Inflammatory macrophage treated with lipopolysaccharide for 4 hours (primary cell): ENCODE results near the gene SYT9.

Source experiments
- DNase-seq: peaks from one replicate; pipeline ENCODE4 v3.0.0-alpha.2; 2020

Gene SYT9

DNA sequence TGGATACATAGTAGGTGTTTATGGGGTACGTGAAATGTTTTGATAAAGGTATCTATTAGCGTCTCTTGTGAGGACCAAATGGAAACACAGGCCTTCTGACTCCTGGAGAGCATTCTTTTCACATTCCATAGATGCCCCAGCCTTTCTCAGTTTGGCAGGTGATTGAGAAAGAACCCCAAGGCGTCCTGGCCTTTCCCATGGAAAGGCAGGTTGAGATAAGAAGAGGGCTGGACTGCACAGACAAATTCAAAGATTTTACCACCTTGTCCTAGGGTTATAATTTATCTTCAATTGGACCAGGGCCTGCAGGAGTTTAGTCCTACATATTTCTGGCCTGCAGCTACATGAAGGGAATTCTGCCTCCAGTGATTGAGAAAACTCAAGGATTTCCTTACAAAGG lies 232.9 kb downstream of the SYT9 start:
- DNase-seq = no peak

DNA sequence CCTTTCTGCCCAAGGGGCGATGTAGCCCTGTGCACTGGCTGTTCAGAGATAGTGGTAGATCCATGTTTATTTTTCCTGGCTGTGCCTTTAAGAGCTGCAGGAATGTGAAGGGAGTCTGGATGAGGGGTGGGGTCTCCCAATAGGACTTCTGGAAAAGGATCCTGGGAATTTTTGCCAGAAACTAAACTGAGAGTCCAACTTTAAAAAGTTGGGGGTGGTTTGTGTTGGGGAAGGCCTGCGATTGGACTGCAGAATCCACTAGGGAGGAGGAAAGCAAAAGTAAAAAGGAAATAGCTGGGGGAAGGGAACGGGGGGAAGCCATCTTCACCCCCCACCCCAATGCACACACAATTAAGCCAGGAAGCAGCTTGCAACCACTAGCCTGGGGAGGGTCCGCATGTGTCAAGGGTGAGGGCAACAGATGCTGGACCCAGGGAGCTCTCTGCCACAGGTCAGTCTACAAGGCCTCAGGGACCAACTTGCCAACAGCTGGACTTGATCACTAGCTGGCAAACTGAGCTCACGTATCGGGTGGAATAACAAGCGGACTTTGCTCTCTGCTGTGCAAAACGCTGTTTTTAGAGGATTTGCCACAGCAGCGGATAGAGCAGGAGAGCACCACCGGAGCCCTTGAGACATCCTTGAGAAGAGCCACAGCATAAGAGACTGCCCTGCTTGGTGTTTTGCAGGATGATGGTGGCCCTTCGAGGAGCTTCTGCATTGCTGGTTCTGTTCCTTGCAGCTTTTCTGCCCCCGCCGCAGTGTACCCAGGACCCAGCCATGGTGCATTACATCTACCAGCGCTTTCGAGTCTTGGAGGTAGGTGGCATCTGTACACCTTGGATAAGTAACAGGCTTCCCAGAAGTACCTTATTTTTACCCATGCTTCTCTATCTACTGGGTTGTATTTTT lies 233.7 kb downstream of the SYT9 start, which contains the start of gene OLFML1:
Gene OLFML1, plus strand, starts transcription at position 321 of the 912 bp plus-strand sequence. Its CDS starts 370 bp downstream, at position 691.
- DNase-seq = no peak

DNA sequence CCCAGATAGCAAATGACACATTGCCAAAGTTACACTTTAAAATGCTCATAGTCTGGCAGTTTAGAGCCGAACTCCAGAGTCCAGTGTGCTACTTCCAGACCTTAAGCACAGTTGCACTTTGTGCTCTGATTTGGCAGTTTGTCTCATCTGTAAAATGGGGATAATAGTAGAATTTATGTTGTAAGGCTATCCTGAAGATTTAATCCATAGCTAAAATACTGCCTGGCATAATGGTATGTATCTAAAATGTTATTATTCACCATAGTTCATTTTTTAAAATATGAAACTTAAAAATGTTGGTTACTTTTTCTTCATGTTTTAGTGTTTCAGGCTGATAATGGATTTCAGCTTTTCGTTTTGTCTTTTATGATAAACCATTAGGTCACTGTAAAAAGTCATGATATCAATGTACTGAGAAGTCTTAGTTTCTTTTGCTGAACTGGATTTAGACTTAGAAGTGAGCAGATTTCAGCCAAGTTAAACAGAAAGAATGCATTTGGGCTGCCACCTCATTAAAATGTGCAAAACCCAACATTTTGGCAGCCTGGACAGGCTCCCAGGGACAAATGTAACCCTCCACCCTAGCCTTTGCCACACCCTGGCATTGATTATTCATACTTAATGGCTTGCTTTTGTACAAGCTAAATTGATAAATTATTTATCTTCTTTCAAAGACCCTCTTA lies 234.5 kb downstream of the SYT9 start:
- no peak for DNase-seq

DNA sequence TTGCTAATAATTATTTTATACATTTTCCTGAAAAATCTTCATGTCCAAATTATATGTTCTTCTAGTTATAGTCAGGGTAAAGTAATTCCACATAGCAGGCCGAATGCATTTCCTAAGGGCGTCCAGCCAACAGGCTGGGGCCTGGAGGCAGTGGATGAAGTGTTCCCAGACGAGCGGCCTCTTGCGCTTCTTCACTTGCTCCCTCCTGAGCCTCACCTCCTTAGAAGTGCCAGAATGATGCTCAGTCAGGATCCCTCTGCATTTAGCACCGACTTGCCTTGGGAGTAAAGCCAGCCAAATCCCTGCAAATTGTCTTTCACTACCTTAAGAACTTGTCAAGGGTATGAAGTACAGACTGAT lies 235.1 kb downstream of the SYT9 start:
- DNase-seq = no peak

DNA sequence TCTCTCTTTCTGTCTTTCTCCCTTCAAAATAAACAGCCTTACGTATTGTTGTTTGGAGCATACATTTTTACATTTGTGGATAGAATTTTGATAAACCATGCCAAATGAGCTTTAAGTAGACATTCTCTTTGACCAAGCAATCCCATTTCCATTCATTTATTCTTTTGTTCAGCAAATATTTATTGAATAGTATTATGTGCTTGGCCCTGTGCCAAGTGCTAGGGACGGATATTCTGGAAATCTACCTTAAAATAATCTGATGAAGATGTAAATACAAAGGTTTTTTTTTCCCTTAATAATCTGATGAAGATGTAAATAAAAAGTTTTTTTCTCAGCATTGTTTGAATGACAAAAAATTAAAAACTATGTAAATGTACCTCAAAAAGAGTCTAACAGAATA lies 235.7 kb downstream of the SYT9 start:
- DNase-seq = no peak

DNA sequence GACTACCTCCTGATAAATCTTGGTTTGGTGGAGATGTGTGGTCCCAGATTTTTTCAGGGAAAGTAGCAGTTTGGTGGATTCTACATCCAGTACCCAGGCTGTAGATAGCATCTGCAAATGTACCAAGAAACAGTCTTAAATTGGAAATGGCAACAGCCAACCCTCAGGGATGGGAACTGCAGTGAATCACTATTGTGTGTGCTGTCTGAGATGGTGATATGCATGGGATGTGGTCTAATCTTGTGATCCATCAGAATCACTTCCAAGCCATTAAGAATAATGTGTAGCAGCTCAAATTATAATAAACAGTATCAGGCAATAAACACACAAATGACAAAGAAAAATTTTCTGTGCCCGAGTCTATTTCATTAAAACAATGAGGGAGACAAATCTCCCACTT lies 237.0 kb downstream of the SYT9 start:
- DNase-seq = no peak

DNA sequence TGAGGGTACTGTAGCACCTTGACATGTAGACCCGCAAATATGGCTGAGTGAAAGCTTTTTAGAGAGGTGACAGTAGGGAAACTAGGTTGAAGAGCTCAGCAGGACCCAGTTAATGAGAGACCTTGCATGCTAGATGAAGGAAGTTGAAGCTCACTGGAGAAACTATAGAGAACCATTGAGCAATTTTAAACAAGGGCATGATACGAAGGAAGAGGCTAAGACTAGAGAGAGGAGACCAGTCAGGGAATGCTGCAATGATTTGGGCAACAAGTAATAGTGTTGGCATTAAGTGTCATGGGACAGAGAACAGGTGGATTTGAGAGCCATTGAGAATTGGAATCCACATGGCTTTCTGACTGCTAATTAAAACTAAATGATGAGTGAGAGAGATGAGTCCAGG lies 237.7 kb downstream of the SYT9 start:
- DNase-seq = peak; percentile 42

DNA sequence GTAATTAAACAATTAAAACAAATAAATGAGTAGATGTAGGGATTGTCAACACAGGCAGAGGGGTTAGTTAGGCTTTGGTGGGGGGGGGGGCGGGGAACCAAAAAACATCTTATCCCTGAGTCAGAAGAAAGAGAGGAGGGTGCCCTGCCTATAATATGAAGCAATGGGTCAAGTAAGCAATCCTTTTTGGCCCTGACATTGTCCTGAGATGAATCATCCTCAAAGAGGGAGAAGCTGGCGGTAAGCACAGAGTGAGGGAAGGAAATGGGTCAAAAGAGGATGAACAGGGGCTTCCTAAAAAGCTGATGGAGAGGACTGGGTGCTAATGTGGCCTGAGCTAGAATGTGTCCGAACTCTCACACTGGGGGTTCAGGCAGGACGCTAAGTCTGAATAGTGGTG lies 238.3 kb downstream of the SYT9 start:
- peak; percentile 55 for DNase-seq

DNA sequence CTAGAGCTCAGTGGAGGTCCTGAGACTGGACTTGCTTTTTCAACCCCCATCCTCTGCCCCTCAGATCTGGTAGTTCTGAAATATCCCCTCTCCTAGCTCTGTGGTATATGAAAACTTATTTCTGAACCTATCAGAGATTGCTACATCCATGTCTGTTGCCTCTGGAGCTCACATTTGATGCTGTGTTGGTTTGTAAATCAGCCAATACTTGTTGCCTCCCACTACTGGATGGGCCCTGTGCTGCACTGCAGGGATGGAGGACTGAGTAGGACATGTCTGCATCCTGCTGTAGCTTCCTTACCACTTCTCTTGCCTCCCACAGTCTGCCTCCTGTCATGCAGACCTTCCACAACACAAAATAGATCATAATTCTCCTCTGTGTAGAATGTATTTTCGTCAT lies 238.8 kb downstream of the SYT9 start:
- no peak for DNase-seq

DNA sequence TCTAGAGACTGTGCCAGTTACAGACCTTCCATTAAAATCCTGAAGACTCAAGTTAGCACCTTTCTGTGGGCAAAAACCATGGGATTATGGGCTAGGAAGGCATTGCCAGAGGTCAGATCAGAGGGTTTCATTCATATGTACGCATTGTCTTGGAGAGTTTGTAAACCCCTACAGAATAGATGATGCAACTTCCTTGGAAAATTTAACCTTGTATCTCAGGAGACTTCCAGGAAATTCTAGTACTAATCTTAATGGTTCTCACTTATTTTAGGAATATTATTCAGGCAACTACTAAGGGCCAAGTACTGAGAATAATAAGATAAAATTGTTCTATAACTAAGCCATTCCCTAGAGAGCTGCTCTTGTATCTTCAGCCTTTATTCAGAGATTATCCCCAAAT lies 240.5 kb downstream of the SYT9 start:
- no peak for DNase-seq

DNA sequence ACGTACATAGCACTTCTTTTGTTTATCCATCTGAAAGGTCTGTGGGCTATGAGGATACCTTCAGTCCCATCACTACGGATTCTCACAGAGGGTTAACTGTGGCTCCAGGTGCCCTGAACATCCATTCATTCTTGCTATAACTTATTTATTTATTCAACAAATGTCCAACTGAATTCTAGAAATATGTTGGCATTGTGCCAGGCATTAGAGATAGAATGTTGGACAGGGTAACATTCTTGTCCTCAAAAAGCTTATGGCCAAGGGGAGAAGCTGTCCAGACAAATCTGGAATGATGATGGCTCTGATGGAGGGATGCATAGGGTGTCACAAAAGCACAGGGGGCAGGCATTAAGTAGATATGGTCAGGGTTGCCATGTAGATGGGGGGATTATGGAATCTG lies 242.0 kb downstream of the SYT9 start:
- no peak for DNase-seq

DNA sequence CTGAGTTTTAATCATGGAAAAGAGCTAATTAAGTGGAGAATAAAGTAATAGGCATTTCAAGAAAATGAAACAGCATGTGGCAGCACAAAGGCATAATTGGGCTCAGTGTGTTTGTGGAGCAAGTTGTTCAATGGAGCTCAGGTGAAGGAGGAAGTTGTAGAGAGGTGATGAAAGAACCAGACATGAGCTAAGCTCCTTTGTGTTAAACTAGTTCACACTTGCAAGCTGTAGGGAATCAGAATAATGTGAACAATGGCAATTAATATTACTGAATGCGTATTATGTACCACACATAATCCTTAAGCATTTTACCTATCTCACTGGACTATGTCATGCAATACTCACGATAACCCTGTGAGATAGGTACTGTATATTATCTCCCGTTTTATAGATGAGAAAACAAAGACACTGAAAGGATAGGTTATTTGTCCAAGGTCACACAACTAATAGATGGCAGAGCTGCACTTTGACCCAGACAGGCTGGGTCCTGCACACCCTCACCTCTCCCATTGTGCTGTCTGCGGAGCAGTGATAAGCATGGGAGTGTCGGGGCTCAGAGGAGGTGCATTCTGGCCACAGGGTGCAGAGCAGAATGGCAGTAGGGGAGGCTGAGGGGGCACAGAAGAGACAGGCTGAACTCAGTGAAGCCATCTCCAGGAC lies 242.5 kb downstream of the SYT9 start:
- no peak for DNase-seq

DNA sequence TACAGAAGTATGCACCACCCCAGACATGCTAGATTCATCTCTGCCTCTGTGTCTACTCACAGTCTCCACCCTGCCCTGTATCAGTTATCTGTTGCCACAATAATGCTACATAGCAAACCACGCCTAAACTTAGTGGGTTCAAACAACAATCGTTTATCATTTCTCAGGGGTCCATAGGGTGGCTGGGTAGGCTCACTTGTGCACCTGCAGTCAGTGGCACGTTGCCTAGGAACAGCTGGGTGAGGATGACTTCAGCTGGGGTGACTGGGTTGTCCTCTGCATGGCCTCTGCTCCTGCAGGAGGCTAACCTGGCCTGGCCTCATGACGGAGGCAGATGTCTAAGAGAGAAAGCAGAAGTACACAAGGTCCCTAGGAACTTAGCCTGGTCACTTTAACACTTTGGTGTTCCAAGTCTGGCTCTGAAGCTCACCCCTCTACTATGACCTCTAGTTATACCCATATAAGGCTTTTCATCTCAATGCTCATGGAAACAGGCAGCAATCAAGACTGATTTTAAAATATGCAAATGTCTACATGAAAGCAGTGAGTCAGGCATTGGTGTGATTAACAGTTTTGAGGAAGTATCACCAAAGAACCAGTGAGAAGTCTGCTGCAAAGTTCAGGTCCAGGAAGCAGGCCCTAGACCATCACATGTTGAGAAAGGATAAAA lies 244.3 kb downstream of the SYT9 start:
- DNase-seq = peak; percentile 85

DNA sequence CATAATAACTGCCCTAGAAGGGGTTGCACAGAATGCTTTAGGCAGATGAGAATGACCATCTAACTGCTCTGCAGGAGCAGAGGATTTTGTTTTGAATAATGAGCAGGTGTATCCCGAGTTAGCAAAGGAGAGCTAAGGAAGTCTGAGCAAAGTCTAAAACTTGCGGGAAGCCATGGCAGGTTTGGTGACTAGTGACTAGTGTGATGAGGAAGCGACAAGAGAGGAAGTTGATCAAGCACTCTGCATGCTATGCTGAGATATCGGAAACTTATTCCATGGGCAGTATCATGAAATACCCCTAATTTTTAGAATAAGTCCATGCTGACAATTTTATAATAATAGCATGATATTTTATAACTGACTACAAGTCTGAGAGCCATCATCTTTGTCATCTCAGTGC lies 246.5 kb downstream of the SYT9 start:
- DNase-seq = peak; percentile 55

DNA sequence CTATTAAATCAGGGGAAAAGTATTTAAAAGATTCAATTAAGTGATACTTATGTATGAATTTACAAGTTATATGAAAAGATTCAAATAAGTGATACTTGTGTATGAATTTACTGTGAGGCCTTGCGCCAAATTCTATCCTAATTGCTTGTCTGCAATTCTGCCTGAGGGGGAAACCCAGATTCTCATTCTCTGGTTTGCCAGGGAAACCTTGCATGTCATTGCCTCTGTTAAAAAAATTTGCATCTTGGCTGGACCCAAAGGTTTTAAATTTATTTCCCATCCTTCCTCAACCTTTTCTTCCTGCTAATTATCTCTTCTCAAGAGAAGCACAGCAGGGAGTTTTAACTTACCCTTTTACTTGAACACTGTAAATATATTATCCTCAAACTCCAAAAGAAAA lies 247.4 kb downstream of the SYT9 start:
- DNase-seq = no peak

DNA sequence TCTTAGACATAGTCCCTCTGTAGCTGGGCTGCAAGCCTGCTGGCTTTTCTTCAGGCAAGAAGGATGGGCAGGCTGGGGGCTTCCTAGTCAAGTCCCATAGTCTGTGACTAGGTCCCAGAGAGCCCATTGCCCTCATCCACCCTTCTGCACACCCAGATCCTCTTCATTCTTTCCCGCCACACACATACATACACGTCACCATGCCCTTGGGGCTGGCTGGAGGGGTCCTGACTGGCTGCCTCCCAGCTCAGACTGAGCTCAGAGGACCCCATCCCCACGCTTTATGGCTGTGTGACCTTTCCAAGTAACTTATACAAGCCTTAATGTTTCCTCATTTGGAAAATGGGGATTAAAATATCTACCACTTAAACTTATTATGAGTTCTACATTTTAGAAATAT lies 248.5 kb downstream of the SYT9 start:
- no peak for DNase-seq

DNA sequence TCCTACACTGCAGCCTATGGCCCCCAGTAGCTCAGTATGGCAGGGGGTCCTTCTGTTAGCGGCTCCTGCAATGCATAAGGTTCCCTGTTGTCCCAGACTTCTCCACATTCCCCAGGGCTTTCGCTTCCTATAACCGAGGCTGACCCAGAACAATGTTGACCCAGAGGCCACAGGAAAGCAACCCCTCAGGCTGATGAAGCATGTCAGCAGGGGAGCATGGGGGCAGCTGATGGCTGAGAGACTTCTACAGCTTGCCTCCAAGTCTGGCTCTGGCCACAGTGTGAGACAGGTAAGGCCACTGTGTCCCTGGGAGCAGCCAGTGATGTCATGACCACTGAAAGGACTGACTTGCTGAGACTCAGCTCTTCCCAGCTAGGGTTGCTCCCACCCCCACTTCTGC lies 249.5 kb downstream of the SYT9 start:
- no peak for DNase-seq

DNA sequence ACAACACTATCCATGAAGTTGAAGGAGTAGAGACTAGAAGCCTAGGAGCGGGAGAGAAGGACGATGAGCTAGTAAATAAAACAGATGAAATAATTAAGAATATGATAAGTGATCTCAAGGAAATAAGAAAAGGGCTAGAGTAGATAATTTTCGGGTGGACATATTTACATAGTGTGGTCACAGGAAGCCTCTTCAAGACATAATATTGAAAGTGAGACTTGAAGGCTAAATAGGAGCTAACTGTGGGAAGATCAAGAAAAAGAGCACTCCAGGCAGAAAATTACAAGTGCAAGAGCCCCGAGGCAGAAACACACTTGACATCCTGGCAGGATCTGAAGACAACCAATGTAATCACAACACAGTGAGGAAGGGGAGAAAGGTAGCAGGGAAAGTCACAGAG lies 250.2 kb downstream of the SYT9 start:
- no peak for DNase-seq

DNA sequence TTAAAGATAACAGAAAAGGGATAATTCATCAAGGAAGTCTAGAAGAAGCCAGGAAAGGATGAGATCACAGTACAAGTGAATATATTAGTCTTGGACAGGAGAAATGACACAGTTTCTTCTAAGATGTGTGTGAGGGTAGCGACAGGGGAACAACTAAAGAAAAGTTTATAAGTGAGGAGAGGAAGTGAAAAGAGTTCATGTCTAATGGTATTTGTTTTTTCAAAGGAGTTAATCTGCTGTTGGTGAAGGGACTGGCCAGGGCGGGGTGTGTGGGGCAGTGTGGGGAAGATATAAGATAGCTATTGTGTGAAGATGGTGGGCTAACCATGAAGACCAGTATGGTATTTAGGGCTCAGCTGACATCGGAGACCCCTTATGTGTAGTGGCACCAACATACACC lies 254.5 kb downstream of the SYT9 start:
- DNase-seq = no peak

DNA sequence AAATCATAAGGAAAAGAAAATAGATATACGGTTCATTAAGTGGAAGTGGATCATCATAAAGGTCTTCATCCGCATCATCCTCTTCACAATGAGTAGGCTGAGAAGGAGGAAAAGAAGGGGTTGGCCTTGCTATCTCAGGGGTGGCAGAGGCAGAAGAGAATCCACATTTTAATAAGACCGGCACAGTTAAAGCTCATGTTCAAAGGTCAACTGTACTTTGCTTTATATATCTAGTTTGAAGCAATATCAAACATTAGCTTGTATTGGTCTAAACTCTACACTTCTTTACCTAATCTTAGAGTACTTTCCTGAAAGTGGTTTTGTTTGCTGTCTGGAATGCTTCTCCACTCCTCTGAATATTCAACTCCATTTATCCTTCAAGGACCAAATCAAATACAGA lies 256.4 kb downstream of the SYT9 start:
- DNase-seq = no peak

DNA sequence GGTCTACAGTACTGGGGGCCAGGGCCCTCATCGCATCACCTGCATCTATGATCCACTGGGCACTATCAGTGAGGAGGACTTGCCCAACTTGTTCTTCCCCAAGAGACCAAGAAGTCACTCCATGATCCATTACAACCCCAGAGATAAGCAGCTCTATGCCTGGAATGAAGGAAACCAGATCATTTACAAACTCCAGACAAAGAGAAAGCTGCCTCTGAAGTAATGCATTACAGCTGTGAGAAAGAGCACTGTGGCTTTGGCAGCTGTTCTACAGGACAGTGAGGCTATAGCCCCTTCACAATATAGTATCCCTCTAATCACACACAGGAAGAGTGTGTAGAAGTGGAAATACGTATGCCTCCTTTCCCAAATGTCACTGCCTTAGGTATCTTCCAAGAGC lies 258.3 kb downstream of the SYT9 start:
- no peak for DNase-seq

DNA sequence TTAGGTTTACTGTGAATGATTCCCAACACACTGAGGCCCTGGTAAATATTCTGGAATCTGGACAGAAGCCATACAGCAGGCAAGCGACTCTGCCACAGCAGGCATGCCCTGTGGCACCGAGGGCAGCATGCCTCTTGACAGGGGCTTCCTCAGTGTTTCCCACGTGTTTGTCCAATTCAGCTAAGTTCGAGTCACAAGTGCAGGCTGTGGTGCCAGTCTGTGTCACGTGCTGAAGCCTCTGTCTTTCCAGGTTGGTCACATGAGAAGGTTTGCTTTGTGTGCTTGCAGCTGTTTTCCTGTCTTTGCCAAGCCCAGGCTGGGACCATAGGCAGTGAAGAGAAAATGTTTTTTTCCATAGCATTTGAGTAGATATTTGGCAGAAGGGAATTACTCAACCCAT lies 259.7 kb downstream of the SYT9 start:
- DNase-seq = no peak

DNA sequence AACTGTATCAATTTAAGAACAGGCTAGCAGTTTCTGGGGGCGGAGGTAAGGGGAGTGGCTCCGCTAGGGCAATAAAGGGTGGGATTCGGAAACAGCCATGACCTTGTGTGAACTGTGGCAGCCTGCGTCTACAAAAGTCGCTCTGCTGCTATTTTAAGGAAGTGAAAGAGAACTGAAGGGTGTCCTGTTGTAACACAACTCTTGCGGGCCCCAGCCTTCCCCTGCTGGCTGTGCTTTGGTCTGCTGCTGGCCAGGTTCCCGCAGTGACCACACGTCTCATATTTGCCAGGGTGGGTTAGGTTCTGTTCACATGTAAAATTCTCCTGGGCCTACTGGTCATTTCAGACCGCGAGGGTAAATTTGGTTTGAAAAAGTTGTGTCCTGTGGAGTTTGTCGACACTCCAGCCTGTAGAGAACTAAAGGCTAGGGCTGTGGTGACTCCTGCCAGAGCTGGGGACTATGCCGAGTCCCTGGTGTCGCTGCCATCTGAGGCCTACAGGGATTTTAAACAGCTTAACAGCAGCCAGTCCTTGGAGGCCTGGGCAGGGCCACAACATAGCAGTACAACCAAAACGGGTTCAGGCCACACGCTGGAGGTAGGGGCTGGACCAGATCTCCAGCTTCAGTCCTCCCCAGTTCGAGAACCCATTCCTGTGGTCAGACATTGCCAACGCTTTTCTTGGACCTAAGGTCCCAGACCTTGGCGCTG lies 261.0 kb downstream of the SYT9 start:
- peak; percentile 92 for DNase-seq
